Naive thymus-derived CD4-positive, alpha-beta T cell (primary cell): ENCODE data around the gene MNX1. TPM values are rescaled to one million over a fixed set of nuclear protein-coding genes. Genes with fewer than 3 reads are reported as not detected.
A peak's percentile ranks its signal among the peaks of the same experiment; 100 is the strongest.

Experiments
- ATAC-seq: fragments of 150-1000 bp; cut with Tn5 transposase; 2 replicates; pipeline ENCODE4 v1.10.0; 2021; ENCODE audit warnings: mild to moderate bottlenecking, moderate library complexity
- CTCF ChIA-PET: fragments of 350-600 bp; sonication (Branson Sonifier 250); formaldehyde crosslinking; loops from one replicate; lab custom pipeline; 2021; ENCODE audit warnings: antibody characterized with exemption; lab: Charles Lee
- POLR2A ChIA-PET: fragments of 350-600 bp; sonication (Branson Sonifier 250); formaldehyde crosslinking; loops from one replicate; lab custom pipeline; 2021; ENCODE audit warnings: antibody characterized with exemption, inconsistent platforms; lab: Charles Lee
- DNase-seq, 9 donors: peaks; one replicate each; pipeline versions ENCODE4 v3.0.0 to v3.0.0-alpha.2; 2020 to 2022; ENCODE audit warnings: mixed read lengths in 1 of 9
- H3K27ac ChIP-seq: one replicate; pipeline ENCODE4 v1.7.0; 2013; ENCODE audit warnings: mild to moderate bottlenecking, low read depth, low read length, moderate library complexity
- H3K27me3 ChIP-seq, 2 donors: one replicate each; pipeline ENCODE4 v1.7.0; 2013; ENCODE audit warnings: low read length in 2 of 2, mild to moderate bottlenecking in 2 of 2, moderate library complexity in 2 of 2; ENCODE audit not compliant: control insufficient read depth in 2 of 2, insufficient read depth in 2 of 2
- H3K36me3 ChIP-seq, 3 experiments: 1 replicate in 2 of 3; 2 replicates in 1 of 3; pipeline ENCODE4 v1.7.0; 2013; ENCODE audit warnings: low read length in 3 of 3, mild to moderate bottlenecking in 3 of 3, moderate library complexity in 1 of 3; ENCODE audit not compliant: insufficient read depth in 3 of 3, control insufficient read depth in 2 of 3
- H3K4me1 ChIP-seq, 2 donors: one replicate each; pipeline ENCODE4 v1.7.0; 2013; ENCODE audit warnings: low read length in 2 of 2, mild to moderate bottlenecking in 2 of 2, moderate library complexity in 1 of 2; ENCODE audit not compliant: control insufficient read depth in 2 of 2, insufficient read depth in 2 of 2
- H3K4me3 ChIP-seq: 2 replicates; pipeline ENCODE4 v1.7.0; 2013; ENCODE audit warnings: mild to moderate bottlenecking, low read length
- H3K9me3 ChIP-seq, 3 experiments: 1 replicate in 2 of 3; 2 replicates in 1 of 3; pipeline ENCODE4 v1.7.0; 2013; ENCODE audit warnings: low read length in 3 of 3; ENCODE audit not compliant: control insufficient read depth in 2 of 3
- H3K27ac Mint-ChIP-seq, 9 donors: one replicate each; pipeline ENCODE4 v1.8.0; 2020 to 2022; ENCODE audit warnings: mixed read lengths in 9 of 9, mild to moderate bottlenecking in 8 of 9, moderate library complexity in 5 of 9, inconsistent platforms in 2 of 9
- H3K27me3 Mint-ChIP-seq, 5 donors: one replicate each; pipeline ENCODE4 v1.8.0; 2021 to 2022; ENCODE audit warnings: mixed read lengths in 5 of 5, mild to moderate bottlenecking in 1 of 5
- H3K36me3 Mint-ChIP-seq, 5 donors: one replicate each; pipeline ENCODE4 v1.8.0; 2020 to 2022; ENCODE audit warnings: mixed read lengths in 5 of 5, mild to moderate bottlenecking in 3 of 5, inconsistent platforms in 1 of 5
- H3K4me1 Mint-ChIP-seq, 7 donors: one replicate each; pipeline ENCODE4 v1.8.0; 2020 to 2022; ENCODE audit warnings: mixed read lengths in 7 of 7, mild to moderate bottlenecking in 3 of 7, inconsistent platforms in 1 of 7
- H3K4me3 Mint-ChIP-seq, 10 donors: one replicate each; pipeline ENCODE4 v1.8.0; 2020 to 2022; ENCODE audit warnings: mild to moderate bottlenecking in 10 of 10, mixed read lengths in 10 of 10, moderate library complexity in 6 of 10, inconsistent platforms in 2 of 10
- H3K9me3 Mint-ChIP-seq, 11 donors: one replicate each; pipeline ENCODE4 v1.8.0; 2020 to 2022; ENCODE audit warnings: mixed read lengths in 11 of 11, mild to moderate bottlenecking in 4 of 11, inconsistent platforms in 1 of 11, moderate library complexity in 1 of 11
- intact Hi-C, 2 donors: fragments of 100-400 bp; cut with micrococcal nuclease; formaldehyde crosslinking; loops; one replicate each; pipeline ENCODE4 v1.15.1; 2023
- polyA plus RNA-seq, 2 donors: library from polyadenylated mRNA; unstranded; fragments of 300-500 nt; fragmentation: Illumina TruSeq; gene quantifications; one replicate each; pipeline ENCODE4 v1.2.3, GENCODE V29; 2021
- total RNA-seq, 6 experiments: library from RNA in 5 of 6; stranded (reverse) in 5 of 6; gene quantifications; 1 replicate in 5 of 6; 2 replicates in 1 of 6; pipeline ENCODE4 v1.2.3 and lab custom pipeline; 2021 to 2026

The MNX1 gene
- total and polyA plus RNA-seq, 7 experiments from 2014 or later = not detected

DNA sequence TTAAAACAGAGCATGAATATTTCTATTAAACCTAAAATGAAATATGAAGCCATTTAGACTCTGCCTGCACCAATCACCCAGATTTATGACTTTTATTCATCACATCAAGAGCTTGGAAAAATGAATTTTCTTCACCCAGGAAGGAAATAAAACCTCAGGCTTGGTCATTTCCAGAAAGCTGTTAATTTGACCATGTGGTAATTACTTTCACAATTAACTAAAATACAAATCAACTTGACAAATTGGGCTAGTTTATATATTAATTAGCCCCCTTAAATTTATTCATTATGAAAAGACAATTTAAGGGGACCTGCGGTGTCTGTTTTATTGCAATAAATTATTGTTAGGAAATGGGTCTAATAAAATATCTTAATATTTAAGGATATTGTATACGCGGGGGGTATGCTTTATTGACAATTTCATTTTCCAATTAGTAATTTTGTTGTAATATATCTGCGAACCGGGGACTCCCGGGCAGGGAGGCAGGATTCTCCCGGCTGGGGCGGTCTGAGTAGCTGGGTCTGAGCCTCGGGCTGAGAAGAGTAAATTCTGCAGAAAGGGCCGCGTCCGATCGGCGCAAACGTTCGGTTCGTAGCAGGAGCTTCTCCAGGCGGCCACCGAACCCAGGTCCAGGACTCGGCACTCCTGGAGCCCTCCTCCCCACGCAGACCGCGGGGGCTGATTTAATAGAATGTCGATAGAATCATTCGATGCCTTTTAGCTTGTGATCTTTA lies 9.4 kb upstream of the MNX1 start:
- H3K9me3 Mint-ChIP-seq = peaks cover 0 to 3% (median 0%) of the 10 kb centered on the region in 11 donors
- no peak for DNase-seq
- no peak overlapping the region for H3K27ac ChIP-seq
- H3K9me3 ChIP-seq = no peaks in the 10 kb centered on the region
- H3K36me3 Mint-ChIP-seq = peaks cover 0 to 1% (median 0%) of the 10 kb centered on the region in 5 donors
- H3K4me1 ChIP-seq = peaks cover 0 to 6% of the 10 kb centered on the region in 2 donors
- H3K4me3 ChIP-seq = no peak overlapping the region
- ChIA-PET CTCF (interaction anchor here (0.6 kb wide), 1 partner anchor 71 kb away, joined by 3 read pairs; no protein-coding TSS in a partner anchor), POLR2A (no interaction called here)
- peak overlapping the region in 5 of 10 donors; percentile 10 to 72 (median 34) for H3K4me3 Mint-ChIP-seq
- peak overlapping the region in 1 of 9 donors; percentile 38 for H3K27ac Mint-ChIP-seq
- peaks cover 6 to 28% (median 18%) of the 10 kb centered on the region in 7 donors for H3K4me1 Mint-ChIP-seq
- H3K27me3 ChIP-seq = peaks cover 6 to 29% of the 10 kb centered on the region in 2 donors
- intact Hi-C loops = loop anchor here in 1 of 2 donors (2.0 to 5.0 kb wide), 3 partner anchors 15 to 1563 kb away; partner anchors contain the start of gene EN2
- H3K36me3 ChIP-seq = no peaks in the 10 kb centered on the region
- H3K27me3 Mint-ChIP-seq = peaks cover 59 to 81% (median 73%) of the 10 kb centered on the region in 5 donors
- ATAC-seq = no peak

DNA sequence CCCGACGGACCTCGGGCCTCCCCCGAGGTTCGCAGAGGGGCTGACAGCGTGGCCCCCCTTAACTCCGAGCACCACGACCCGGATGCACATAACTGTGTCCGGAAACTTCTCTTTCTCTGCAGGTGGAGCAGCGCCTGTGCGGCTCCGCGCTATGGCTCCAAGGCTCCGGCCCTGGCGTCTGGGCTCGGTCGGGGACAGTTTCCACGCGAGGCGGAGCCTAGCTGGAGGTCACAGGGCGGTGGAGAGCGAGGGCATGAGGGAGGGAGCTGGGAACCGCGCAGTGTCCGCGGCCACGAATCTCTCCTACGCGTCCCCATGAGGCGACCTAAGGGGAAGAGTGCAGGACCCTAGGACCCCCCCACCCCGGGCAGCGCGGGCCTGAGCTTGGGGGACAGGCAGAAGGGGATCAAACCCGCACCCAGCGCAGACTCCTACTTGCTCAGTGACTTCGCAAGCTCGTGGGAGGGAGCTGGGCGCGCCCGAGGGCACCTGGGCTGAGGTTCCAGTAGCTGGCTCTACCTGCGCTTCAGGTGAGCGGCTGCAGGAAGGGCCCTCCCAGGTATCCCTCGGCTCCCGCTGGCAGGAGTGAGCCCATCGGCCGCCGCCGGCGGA lies 8.6 kb upstream of the MNX1 start:
- Mint-ChIP-seq H3K4me3 (peak overlapping the region in 8 of 10 donors; percentile 38 to 79 (median 68)), H3K9me3 (peaks cover 0 to 3% (median 0%) of the 10 kb centered on the region in 11 donors), H3K27ac (peak overlapping the region in 1 of 9 donors; percentile 73), H3K36me3 (no peaks in the 10 kb centered on the region), H3K4me1 (peaks cover 6 to 28% (median 18%) of the 10 kb centered on the region in 7 donors), H3K27me3 (peaks cover 59 to 81% (median 73%) of the 10 kb centered on the region in 5 donors)
- DNase-seq (no peak), ATAC-seq (no peak)
- peaks cover 6 to 35% of the 10 kb centered on the region in 2 donors for H3K27me3 ChIP-seq
- peaks cover 0 to 6% of the 10 kb centered on the region in 2 donors for H3K4me1 ChIP-seq
- no peak overlapping the region for H3K4me3 ChIP-seq
- ChIA-PET CTCF (no interaction called here), POLR2A (no interaction called here)
- intact Hi-C loops = loop anchor here in 1 of 2 donors (5.0 kb wide), 1 partner anchor 1212 kb away; no protein-coding TSS in a partner anchor
- H3K36me3 ChIP-seq = no peaks in the 10 kb centered on the region
- H3K9me3 ChIP-seq = no peaks in the 10 kb centered on the region
- no peak overlapping the region for H3K27ac ChIP-seq

- Histone ChIP-seq H3K36me3 (no peaks in the 10 kb centered on the region), H3K4me3 (no peak overlapping the region), H3K27me3 (peaks cover 6 to 34% of the 10 kb centered on the region in 2 donors), H3K27ac (no peak overlapping the region), H3K4me1 (peaks cover 0 to 6% of the 10 kb centered on the region in 2 donors), H3K9me3 (no peaks in the 10 kb centered on the region)
- ATAC-seq (no peak), DNase-seq (no peak)
- ChIA-PET CTCF (no interaction called here), POLR2A (no interaction called here)
- Mint-ChIP-seq H3K27me3 (peaks cover 60 to 82% (median 73%) of the 10 kb centered on the region in 5 donors), H3K9me3 (peaks cover 0 to 3% (median 0%) of the 10 kb centered on the region in 11 donors), H3K4me3 (peak overlapping the region in 9 of 10 donors; percentile 20 to 79 (median 67)), H3K4me1 (peaks cover 7 to 28% (median 18%) of the 10 kb centered on the region in 7 donors), H3K27ac (no peak overlapping the region), H3K36me3 (no peaks in the 10 kb centered on the region)
- intact Hi-C loops = loop anchor here in 1 of 2 donors (5.0 kb wide), 1 partner anchor 1211 kb away; no protein-coding TSS in a partner anchor
These were observed 8.0 kb upstream of the MNX1 start for GRCh38 chr7:157018328-157018996.

DNA sequence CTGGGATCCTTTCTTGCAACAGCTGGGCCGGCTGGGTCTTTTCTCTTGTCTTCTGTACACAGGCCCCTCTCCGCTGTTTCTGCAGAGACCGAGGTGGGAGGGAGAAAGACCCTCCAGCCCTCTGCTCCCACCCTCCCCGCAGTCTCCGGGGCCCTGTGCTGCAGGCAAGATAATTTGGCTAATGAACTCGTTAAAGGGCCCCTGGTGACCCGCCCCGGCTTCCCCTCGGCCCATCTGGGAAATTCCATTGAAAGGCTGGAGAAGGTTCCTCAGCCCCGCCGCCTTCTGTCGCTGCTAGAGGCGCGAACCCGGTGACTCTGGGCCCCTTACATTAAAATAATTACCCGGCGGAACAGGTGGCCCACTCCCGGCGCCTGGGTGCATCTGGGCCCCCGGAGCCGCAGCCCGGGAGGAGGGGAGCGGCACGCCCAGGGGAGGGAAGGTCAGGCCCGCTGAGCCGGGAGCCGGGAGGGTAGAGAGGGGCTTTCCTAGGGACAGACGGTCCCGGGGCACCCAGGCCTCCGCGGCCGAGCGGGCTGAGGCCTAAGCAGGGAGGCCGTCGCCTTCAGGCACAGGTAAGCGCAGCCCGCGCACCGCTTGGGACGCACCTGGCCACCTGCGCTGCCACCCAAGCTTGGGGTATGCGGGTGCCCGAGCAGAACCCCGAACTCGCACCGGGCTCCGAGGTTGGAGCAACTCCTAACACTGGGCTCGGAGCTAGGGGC lies 7.3 kb upstream of the MNX1 start:
- H3K36me3 ChIP-seq = no peaks in the 10 kb centered on the region
- Mint-ChIP-seq H3K27ac (no peak overlapping the region), H3K4me1 (peaks cover 7 to 28% (median 18%) of the 10 kb centered on the region in 7 donors), H3K9me3 (peaks cover 0 to 3% (median 0%) of the 10 kb centered on the region in 11 donors), H3K27me3 (peaks cover 61 to 82% (median 73%) of the 10 kb centered on the region in 5 donors), H3K36me3 (no peaks in the 10 kb centered on the region), H3K4me3 (no peak overlapping the region)
- H3K9me3 ChIP-seq = no peaks in the 10 kb centered on the region
- peaks cover 13 to 27% of the 10 kb centered on the region in 2 donors for H3K27me3 ChIP-seq
- H3K4me3 ChIP-seq = no peak overlapping the region
- ChIA-PET CTCF (no interaction called here), POLR2A (no interaction called here)
- intact Hi-C loops = loop anchor here in 1 of 2 donors (5.0 kb wide), 1 partner anchor 1210 kb away; no protein-coding TSS in a partner anchor
- peaks cover 0 to 6% of the 10 kb centered on the region in 2 donors for H3K4me1 ChIP-seq
- H3K27ac ChIP-seq = no peak overlapping the region
- no peak for ATAC-seq
- no peak for DNase-seq

DNA sequence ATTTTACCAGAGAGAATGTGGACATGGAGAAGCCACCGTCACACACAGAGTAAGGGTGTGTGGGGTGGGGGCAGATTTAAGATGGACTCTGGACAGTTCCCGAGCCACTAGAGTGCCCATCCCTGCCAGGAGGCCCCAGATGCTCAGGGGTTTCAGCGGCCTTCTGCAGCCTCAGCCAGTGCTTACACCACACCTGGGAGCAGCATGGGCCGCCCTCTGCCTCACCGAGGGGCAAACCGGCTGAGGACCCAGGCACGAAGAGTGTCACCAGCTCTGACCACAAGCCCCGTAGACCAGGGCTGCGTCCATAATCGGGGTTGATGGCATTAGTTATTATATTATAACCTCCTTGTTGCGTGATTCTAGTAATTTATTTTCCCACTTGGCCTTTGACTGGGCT lies 6.7 kb upstream of the MNX1 start:
- peaks cover 0 to under 1% (median 0%) of the 10 kb centered on the region in 5 donors for H3K36me3 Mint-ChIP-seq
- H3K9me3 Mint-ChIP-seq = peaks cover 0 to 3% (median 0%) of the 10 kb centered on the region in 11 donors
- H3K27me3 Mint-ChIP-seq = peaks cover 61 to 82% (median 73%) of the 10 kb centered on the region in 5 donors
- Histone ChIP-seq H3K27ac (no peak overlapping the region), H3K9me3 (no peaks in the 10 kb centered on the region), H3K4me3 (no peak overlapping the region), H3K27me3 (peaks cover 16 to 21% of the 10 kb centered on the region in 2 donors), H3K4me1 (peaks cover 0 to 6% of the 10 kb centered on the region in 2 donors), H3K36me3 (no peaks in the 10 kb centered on the region)
- H3K27ac Mint-ChIP-seq = no peak overlapping the region
- DNase-seq (no peak), ATAC-seq (no peak)
- intact Hi-C loops = loop anchor here in 1 of 2 donors (5.0 kb wide), 1 partner anchor 1210 kb away; no protein-coding TSS in a partner anchor
- H3K4me3 Mint-ChIP-seq = no peak overlapping the region
- ChIA-PET POLR2A (no interaction called here), CTCF (no interaction called here)
- H3K4me1 Mint-ChIP-seq = peaks cover 7 to 27% (median 18%) of the 10 kb centered on the region in 7 donors
